Lung microvascular endothelial cell (primary cell): ENCODE results near the gene PRKCB. TPM values are rescaled to one million over a fixed set of nuclear protein-coding genes. Genes with fewer than 3 reads are reported as not detected.

Experiments used
- DNase-seq, 2 donors: peaks; one replicate each; pipeline versions ENCODE4 v3.0.0 to v3.0.0-alpha.2; 2010; ENCODE audit warnings: low read depth in 2 of 2
- total RNA-seq: library from RNA; depleted of rRNA; stranded (reverse); fragments of >200 nt; gene quantifications from 2 replicates; pipeline ENCODE4 v1.2.1, GENCODE V29; 2014

The PRKCB gene
- total RNA-seq, 1 donor from 2014 or later = not detected

- DNase-seq = no peak
Observed at GRCh38 chr16:24165273-24165672, 329.5 kb downstream of the PRKCB start.

DNA sequence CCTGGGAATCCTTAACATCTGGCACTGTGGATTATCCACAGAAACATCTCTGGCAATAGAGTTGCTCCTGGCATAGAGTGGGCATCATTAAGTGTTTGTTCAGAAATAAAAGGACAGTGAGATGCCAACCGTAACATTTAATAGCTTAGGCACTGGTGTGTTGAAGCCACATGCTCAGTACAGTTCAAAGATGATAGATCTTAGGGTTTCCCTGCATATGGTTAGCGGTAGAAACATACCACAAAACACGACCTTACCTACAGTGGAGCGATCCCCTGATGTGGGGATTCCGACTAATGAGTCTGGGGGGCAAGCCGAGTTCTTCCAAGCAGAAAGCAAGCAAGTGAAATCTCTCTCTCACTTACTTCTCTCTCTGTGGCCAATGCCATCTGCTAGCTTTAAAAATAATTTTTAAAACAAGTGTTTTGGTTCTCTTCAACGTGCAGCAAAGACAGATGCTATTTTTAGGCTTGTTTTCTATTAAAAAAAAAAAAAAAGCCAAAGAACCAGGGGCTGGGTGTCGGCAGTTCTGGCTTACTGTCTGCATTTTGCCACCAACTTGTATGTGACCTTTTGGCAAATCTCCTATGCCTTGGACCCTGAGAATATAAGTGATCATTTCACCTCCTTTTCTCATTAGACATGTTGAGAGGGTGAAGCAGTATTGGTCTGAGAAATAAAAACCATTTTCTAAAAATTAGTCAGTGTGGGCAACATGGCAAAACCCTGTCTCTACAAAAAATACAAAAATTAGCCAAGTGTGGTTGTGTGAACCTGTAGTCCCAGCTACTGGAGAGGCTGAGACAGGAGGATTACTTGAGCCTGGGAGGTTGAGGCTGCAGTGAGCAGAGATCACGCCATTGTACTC lies 331.1 kb downstream of the PRKCB start:
- DNase-seq = no peak

- no peak for DNase-seq
Observed at GRCh38 chr16:24168856-24169255, 333.1 kb downstream of the PRKCB start.

DNA sequence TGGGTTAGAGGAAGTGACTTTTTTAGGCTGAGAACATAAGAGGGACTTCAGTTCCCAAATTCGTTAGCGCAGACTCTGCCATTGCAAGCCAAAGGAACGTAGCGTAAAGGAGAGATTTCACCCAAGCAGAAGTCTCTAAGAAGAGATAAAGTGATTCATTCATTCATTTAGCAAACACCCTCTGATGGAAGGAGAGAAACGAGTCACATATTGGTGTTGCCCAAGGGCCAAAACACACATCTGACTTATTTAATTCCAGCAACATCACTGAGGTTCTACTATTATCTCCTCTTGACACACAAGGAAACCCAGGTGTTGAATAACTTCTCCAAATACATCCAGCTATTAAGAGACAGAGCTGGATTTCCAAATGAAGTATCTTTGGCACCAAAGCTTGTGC lies 334.6 kb downstream of the PRKCB start:
- DNase-seq = no peak

- DNase-seq = no peak
Observed at GRCh38 chr16:24174504-24174903, 338.7 kb downstream of the PRKCB start.

DNA sequence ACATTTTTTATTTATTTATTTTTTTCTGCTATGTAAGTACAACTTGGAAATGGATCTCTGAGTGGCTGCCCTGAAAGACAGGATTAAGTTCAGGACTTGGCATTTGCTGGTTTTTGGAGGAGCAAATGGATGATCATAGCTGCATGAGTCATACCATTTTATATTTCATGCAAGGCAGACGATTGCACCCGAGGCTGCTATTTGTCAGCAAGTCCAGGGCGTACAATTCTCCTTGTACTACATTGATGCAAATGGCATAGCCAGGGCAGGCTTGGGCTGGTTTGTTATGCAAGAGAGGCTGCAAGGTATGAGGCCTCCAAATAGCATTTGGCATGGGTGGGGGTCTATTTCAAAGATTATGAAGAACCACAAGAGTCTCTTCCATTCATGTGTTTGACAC lies 339.2 kb downstream of the PRKCB start:
- DNase-seq = no peak

DNA sequence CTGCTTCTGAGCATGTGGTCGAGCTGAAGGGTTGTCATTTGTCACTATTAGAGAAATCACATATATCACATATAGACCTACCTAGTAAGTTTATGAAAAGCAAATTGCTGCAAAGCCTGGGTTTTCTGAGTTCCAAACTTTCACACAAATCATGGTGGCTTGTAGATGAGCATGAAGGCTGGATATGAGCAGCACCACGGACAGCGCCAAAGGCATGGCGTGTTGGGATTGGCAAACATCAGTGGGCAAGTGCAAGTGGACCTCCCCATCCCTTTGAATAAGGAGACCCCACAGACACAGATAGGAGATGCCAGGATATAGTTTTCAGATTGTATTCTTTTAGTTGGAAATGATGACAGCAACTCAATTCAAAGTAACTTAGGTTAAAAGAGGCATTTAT lies 342.7 kb downstream of the PRKCB start:
- peak in 1 of 2 donors; percentile 19 for DNase-seq

- no peak for DNase-seq
Observed at GRCh38 chr16:24180451-24180850, 344.7 kb downstream of the PRKCB start.

DNA sequence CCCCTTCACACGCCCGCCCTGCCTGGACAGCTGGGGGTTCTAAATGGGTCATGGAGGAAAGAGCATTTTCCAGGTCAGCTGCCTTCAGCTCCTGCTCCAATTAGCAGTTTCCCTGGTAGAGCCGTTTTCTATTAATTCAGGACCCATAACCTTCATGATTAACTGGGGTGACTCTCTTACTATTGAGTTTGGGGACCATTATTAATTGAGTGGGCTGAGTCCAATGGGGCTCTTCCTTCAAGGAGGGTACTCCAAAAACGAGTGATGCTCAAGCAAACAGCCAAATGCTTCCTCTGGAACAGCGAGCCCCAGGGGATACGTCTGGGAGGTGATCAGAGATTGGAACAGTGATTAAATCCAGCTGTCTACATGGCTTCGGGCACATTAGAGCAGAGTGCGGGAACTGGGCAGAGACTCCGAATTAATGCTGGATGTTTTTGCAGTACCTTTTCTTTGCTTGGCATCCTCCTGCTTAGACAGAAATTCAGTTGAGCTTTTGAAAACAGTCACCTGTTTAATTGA lies 352.3 kb downstream of the PRKCB start:
- DNase-seq = no peak

DNA sequence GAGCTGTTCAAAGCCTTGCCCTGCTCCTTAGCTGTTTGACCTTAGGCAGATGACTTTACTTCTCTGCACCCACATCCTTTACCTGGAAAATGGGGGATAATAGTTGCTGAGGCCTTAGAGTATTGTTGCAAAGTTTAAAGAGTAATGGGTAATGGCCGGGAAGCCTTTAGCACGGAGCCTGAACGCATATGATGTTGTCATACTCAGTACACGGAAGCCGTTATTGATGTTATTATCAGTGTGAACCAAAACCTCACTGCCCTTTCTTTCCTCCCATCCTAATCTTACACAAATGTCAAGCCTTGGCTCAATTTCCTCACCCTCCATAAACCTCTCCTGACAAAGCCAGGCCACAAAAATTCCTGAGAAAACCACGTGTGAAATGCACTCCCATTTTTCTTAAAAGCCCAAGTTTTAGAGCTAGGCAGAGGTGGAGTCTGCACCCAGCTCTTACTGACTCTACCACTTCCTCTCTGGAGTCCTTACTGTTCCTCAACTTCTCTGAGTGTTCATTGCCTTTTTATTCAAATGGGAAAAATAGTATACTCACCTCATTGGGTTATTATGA lies 353.1 kb downstream of the PRKCB start:
- DNase-seq = no peak

DNA sequence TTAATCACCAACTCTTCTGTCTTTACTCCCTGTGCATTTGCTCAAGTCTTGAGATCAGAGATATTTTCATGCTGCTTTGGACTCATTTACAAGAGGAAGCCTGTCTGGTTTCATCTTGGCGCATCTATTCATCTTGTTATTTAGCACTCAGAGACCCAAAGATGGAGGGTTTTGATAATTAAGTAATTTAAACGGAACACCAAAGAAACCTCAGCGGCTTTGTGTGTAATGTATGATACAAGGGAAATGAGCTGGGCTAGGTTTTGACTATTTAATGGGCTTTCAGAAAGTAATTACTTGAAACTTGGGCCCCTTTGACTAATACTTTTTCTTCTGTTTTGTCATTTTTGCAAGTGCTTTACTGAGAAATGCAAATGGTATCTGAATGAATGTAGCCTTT lies 354.2 kb downstream of the PRKCB start:
- DNase-seq = no peak

GRCh38 chr16:24191876-24192402 lies 356.2 kb downstream of the PRKCB start:
- DNase-seq = no peak

DNA sequence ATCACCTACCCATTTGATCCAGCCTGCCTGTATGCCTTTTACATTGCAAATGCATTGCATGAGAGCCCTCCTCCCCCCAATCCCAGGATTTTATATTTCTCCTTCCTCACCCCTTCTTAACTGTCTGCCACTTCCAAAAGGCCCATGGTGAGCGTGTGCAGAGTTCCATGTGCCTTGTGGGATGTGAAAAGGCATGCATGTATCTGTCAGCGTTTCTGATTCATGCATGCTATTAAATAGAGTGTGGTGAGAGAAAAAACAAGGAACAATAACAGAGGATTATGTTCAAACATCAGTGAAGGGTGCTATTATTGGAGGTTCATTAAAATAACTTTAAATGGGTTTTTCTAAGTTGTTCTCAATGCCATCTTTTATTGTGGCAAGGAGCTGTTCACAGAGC lies 359.4 kb downstream of the PRKCB start:
- no peak for DNase-seq

DNA sequence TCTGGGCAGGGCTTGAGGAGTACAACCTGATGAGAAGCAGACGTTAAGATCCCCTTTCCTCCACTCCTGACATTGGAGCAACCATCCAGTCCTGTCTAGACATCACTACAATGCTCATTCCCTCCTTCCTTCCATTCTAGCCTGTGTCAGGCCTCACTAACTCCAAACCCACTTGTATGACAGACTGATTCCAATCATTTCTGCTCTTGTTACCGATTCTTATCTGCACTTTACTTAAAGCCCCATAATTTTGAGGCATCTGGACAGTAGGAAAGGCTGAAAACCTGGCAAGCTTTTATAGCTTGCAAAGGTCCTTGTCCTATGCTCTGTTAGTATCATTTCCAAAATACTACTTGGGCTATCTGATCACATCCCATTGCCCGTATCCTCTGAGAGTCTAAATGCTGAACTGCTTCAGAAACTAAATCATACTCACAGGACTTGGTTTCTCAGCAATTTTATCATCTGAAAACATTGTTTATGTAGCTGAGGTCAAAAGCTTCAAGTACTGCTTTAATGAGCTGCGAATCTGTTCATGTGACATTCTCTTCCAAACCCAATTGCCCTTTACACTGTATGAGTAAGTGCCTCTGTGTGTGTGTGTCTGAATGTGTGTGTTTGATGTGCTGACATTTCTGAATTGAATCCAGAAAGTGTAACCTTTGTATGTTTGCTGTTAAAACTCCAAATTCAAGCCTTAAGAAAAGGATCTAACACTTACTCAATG lies 363.2 kb downstream of the PRKCB start:
- DNase-seq = no peak

- DNase-seq = no peak
Observed at GRCh38 chr16:24203675-24204074, 367.9 kb downstream of the PRKCB start.

- DNase-seq = no peak
Observed at GRCh38 chr16:24204150-24204665, 368.4 kb downstream of the PRKCB start.

GRCh38 chr16:24206926-24207325 lies 371.1 kb downstream of the PRKCB start:
- DNase-seq = no peak

GRCh38 chr16:24208710-24209109 lies 372.9 kb downstream of the PRKCB start:
- no peak for DNase-seq

- DNase-seq = no peak
Observed at GRCh38 chr16:24214992-24215391, 379.2 kb downstream of the PRKCB start.

- no peak for DNase-seq
Observed at GRCh38 chr16:24216961-24217360, 381.2 kb downstream of the PRKCB start.

- no peak for DNase-seq
Observed at GRCh38 chr16:24217461-24217860, 381.7 kb downstream of the PRKCB start.

- no peak for DNase-seq
Observed at GRCh38 chr16:24218299-24218698, 382.5 kb downstream of the PRKCB start.
